ENCODE data around the gene OR2D3. TPM values are rescaled to one million over a fixed set of nuclear protein-coding genes. Genes with fewer than 3 reads are reported as not detected.
"Not testable (repeated sequence)": the region's sequence is repeated elsewhere in the genome, so short reads cannot be mapped to it uniquely, and the experiment has no call there.

The OR2D3 gene
- not detected in 2 replicates for total RNA-seq (ENCODE audit: low replicate concordance)
- long read RNA-seq: 0 reads

GRCh38 chr11:6920702-6921101 is at the start of gene OR2D3:
Gene OR2D3, plus strand, starts transcription at chr11:6921002. Its CDS starts 0 bp downstream, at chr11:6921002.
- Mint-ChIP-seq H3K4me3 (no peak within 1 kb of the TSS), H3K27ac (no peak within 1 kb of the TSS), H3K4me1 (ENCODE audit: unreplicated experiment) (peaks cover 2% of the 10 kb centered on the region), H3K9me3 (no peaks in the 10 kb centered on the region), H3K36me3 (no peaks in the 10 kb centered on the region), H3K27me3 (no peaks in the 10 kb centered on the region)
- DNase-seq (ENCODE audit: extremely low spot score, unreplicated experiment): no peak
- TF ChIP-seq CTCF (conservative IDR thresholded peaks at IDR 0.05): no peak

- DNase-seq (ENCODE audit: extremely low spot score, unreplicated experiment): no peak
- Mint-ChIP-seq H3K36me3 (no peaks in the 10 kb centered on the region), H3K4me1 (ENCODE audit: unreplicated experiment) (no peaks in the 10 kb centered on the region), H3K27me3 (no peaks in the 10 kb centered on the region), H3K4me3 (no peak overlapping the region), H3K9me3 (no peaks in the 10 kb centered on the region), H3K27ac (no peak overlapping the region)
- TF ChIP-seq CTCF (conservative IDR thresholded peaks at IDR 0.05): no peak
Measured at GRCh38 chr11:6871278-6871677, 49.5 kb upstream of the OR2D3 start.

GRCh38 chr11:6875761-6876160 is 45.0 kb upstream of the OR2D3 start:
- no peak for TF ChIP-seq CTCF (conservative IDR thresholded peaks at IDR 0.05)
- no peak for DNase-seq (ENCODE audit: extremely low spot score, unreplicated experiment)
- Mint-ChIP-seq H3K9me3 (no peaks in the 10 kb centered on the region), H3K27ac (no peak overlapping the region), H3K4me1 (ENCODE audit: unreplicated experiment) (no peaks in the 10 kb centered on the region), H3K36me3 (no peaks in the 10 kb centered on the region), H3K4me3 (no peak overlapping the region), H3K27me3 (no peaks in the 10 kb centered on the region)

- Mint-ChIP-seq H3K4me3 (no peak within 1 kb of the TSS), H3K9me3 (no peaks in the 10 kb centered on the region), H3K27me3 (no peaks in the 10 kb centered on the region), H3K27ac (no peak within 1 kb of the TSS), H3K36me3 (no peaks in the 10 kb centered on the region), H3K4me1 (ENCODE audit: unreplicated experiment) (no peaks in the 10 kb centered on the region)
- DNase-seq (ENCODE audit: extremely low spot score, unreplicated experiment): no peak
- no peak for TF ChIP-seq CTCF (conservative IDR thresholded peaks at IDR 0.05)
Measured at GRCh38 chr11:6876325-6876724, 44.5 kb upstream of the OR2D3 start, which contains the start of gene OR10A4. Gene OR10A4, plus strand, starts transcription at chr11:6876625. Its CDS starts 23 bp downstream, at chr11:6876648.

GRCh38 chr11:6876914-6877313 is 43.9 kb upstream of the OR2D3 start:
- Mint-ChIP-seq H3K36me3 (no peaks in the 10 kb centered on the region), H3K9me3 (no peaks in the 10 kb centered on the region), H3K4me1 (ENCODE audit: unreplicated experiment) (no peaks in the 10 kb centered on the region), H3K27me3 (no peaks in the 10 kb centered on the region), H3K27ac (no peak overlapping the region), H3K4me3 (no peak overlapping the region)
- TF ChIP-seq CTCF (conservative IDR thresholded peaks at IDR 0.05): no peak
- no peak for DNase-seq (ENCODE audit: extremely low spot score, unreplicated experiment)

GRCh38 chr11:6882751-6883150 is 38.1 kb upstream of the OR2D3 start:
- no peaks in the 10 kb centered on the region for H3K9me3 Mint-ChIP-seq
- no peaks in the 10 kb centered on the region for H3K36me3 Mint-ChIP-seq
- no peak overlapping the region for H3K4me3 Mint-ChIP-seq
- H3K27ac Mint-ChIP-seq: no peak overlapping the region
- no peak for TF ChIP-seq CTCF (conservative IDR thresholded peaks at IDR 0.05)
- peaks cover 3% of the 10 kb centered on the region for H3K27me3 Mint-ChIP-seq
- no peaks in the 10 kb centered on the region for H3K4me1 Mint-ChIP-seq (ENCODE audit: unreplicated experiment)
- DNase-seq (ENCODE audit: extremely low spot score, unreplicated experiment): no peak

- not testable (repeated sequence) for H3K4me3 Mint-ChIP-seq; H3K36me3 Mint-ChIP-seq; DNase-seq (ENCODE audit: extremely low spot score, unreplicated experiment); H3K27me3 Mint-ChIP-seq; H3K9me3 Mint-ChIP-seq; H3K27ac Mint-ChIP-seq; H3K4me1 Mint-ChIP-seq (ENCODE audit: unreplicated experiment)
Measured at GRCh38 chr11:6887711-6888110, 33.1 kb upstream of the OR2D3 start.
